Measurements from ENCODE around the gene SBF2. TPM values are rescaled to one million over a fixed set of nuclear protein-coding genes. Genes with fewer than 3 reads are reported as not detected.
"Not testable (repeated sequence)": the region's sequence is repeated elsewhere in the genome, so short reads cannot be mapped to it uniquely, and the experiment has no call there.

Gene SBF2
- total and polyA plus RNA-seq, 8 donors = 25.7 to 62.6 (median 57.0) TPM

DNA sequence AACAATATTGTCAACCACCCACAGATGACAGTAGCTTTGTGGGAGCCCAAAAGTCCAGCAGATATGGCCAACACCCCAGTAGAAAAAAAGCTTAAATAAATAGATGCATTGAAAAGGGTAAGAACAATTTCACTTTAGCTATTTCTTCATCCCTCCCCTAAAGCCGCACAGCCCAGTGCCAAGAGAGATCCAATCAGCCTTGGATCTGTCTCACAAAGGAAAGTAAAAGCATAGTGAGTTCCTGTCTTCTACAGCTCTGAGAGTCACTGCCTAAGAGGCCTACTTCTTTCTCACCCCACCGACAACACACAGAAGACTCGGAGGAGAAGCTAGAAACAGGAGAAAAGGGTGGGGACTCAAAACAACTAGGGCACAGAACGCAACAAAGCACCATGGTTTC, 196.4 kb downstream of the SBF2 start:
- no peak overlapping the region for H3K27ac ChIP-seq
- H3K36me3 ChIP-seq = peaks cover 0 to 5% of the 10 kb centered on the region in 2 donors
- H3K27me3 ChIP-seq = no peaks in the 10 kb centered on the region
- DNase-seq (no peak), ATAC-seq (no peak)
- no peaks in the 10 kb centered on the region for H3K4me1 ChIP-seq
- TF ChIP-seq, protein P1, sequence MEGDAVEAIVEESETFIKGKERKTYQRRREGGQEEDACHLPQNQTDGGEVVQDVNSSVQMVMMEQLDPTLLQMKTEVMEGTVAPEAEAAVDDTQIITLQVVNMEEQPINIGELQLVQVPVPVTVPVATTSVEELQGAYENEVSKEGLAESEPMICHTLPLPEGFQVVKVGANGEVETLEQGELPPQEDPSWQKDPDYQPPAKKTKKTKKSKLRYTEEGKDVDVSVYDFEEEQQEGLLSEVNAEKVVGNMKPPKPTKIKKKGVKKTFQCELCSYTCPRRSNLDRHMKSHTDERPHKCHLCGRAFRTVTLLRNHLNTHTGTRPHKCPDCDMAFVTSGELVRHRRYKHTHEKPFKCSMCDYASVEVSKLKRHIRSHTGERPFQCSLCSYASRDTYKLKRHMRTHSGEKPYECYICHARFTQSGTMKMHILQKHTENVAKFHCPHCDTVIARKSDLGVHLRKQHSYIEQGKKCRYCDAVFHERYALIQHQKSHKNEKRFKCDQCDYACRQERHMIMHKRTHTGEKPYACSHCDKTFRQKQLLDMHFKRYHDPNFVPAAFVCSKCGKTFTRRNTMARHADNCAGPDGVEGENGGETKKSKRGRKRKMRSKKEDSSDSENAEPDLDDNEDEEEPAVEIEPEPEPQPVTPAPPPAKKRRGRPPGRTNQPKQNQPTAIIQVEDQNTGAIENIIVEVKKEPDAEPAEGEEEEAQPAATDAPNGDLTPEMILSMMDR (IDR thresholded peaks at IDR 0.05) = no peak
- intact Hi-C loops (cut with DNase I) = no loop called here
- H3K9me3 ChIP-seq = peaks cover 0 to 31% of the 10 kb centered on the region in 2 donors
- no peak overlapping the region for H3K4me3 ChIP-seq

DNA sequence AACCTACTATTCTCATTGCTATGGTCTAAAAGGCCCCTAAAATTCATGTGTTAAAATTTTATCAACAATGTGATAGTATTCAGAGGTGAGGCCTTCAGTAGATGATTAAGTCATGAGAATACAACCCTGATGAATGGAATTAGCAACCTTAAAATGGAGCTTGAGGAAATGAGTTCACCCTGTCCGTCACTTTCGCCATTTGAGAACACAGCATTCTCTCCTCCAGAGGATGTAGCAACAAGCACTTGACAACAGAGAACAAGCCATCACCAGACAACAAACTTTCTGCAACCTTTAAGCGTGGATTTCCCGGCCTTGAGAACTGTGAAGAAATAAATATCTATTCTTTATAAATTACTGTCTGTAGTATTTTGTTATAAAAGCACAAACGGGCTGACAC, 197.0 kb downstream of the SBF2 start:
- H3K4me3 ChIP-seq = no peak overlapping the region
- ATAC-seq = no peak
- intact Hi-C loops (cut with DNase I) = no loop called here

DNA sequence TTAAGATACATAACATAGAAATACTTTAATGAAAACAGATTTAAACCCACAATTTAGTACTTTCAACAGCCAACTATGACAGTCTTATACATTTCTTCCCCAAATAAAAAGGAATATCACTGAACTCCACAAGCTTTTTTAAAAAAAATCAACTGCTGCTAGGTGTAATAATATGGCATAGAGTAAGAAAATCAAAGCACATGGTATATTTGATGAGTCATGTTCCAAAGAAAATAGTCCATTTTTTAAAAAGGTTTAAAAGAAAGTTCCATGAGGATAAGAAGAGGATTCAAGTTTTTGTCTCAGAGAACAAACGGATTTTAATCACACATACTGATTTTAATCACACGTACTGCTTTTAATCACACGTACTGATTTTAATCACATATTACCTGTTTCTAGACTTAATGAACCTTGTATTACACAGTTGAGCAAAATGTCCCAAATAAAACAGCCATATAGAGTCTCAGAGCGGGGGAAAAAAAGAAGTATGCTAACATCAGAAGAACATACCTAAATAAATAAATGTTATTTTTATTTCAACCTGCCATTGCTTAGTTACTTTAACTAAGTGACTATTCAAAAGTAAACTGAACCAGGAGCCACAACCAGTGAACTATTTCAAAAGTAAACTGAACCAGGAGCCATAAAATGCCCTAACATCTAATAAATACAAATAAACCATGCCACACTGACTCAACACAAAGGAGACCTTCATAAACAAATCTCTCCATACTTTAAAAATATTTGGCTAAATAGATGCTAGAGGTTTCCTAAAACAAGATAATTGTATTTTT, 198.4 kb downstream of the SBF2 start:
- H3K27ac ChIP-seq = no peak overlapping the region
- intact Hi-C loops (cut with DNase I) = no loop called here
- no peak overlapping the region for H3K4me3 ChIP-seq
- ATAC-seq (no peak), DNase-seq (no peak)
- H3K4me1 ChIP-seq = peaks cover 0 to 9% of the 10 kb centered on the region in 2 donors
- peaks cover 0 to 27% of the 10 kb centered on the region in 2 donors for H3K9me3 ChIP-seq
- TF ChIP-seq, protein P1 (IDR thresholded peaks at IDR 0.05) = no peak
- H3K36me3 ChIP-seq = peaks cover 0 to 5% of the 10 kb centered on the region in 2 donors
- no peaks in the 10 kb centered on the region for H3K27me3 ChIP-seq

More for the DNA sequence above, 197.0 kb downstream of the SBF2 start:
- peaks cover 0 to 5% of the 10 kb centered on the region in 2 donors for H3K36me3 ChIP-seq
- TF ChIP-seq, protein P1 (IDR thresholded peaks at IDR 0.05) = no peak
- no peaks in the 10 kb centered on the region for H3K27me3 ChIP-seq
- peaks cover 0 to 31% of the 10 kb centered on the region in 2 donors for H3K9me3 ChIP-seq
- H3K27ac ChIP-seq = no peak overlapping the region
- H3K4me1 ChIP-seq = peaks cover 0 to 2% of the 10 kb centered on the region in 2 donors
- DNase-seq = no peak

DNA sequence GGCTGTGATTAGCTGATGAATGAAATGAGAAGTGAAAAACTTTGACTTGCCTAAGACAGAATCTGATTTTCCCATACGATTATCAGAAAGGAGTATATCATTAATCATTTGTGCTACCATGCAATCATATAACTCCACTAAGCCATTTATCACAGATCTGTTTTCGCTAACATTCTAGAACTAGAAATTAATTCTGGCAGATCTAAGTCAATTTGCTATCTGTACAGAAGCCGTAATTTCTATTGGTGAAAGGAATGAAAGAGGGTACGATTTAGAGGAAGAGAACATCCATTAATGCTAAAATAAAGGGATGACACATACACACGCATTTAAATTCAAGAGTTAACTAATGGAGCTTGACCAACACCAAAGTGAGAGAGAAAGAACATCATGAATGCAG, 201.6 kb downstream of the SBF2 start:
- no peak for ATAC-seq
- Histone ChIP-seq H3K9me3 (no peaks in the 10 kb centered on the region), H3K36me3 (no peaks in the 10 kb centered on the region), H3K27me3 (no peaks in the 10 kb centered on the region), H3K4me1 (peaks cover 0 to 9% of the 10 kb centered on the region in 2 donors), H3K4me3 (no peak overlapping the region), H3K27ac (no peak overlapping the region)
- DNase-seq = no peak
- TF ChIP-seq, protein P1 (IDR thresholded peaks at IDR 0.05) = no peak
- intact Hi-C loops (cut with DNase I) = no loop called here

DNA sequence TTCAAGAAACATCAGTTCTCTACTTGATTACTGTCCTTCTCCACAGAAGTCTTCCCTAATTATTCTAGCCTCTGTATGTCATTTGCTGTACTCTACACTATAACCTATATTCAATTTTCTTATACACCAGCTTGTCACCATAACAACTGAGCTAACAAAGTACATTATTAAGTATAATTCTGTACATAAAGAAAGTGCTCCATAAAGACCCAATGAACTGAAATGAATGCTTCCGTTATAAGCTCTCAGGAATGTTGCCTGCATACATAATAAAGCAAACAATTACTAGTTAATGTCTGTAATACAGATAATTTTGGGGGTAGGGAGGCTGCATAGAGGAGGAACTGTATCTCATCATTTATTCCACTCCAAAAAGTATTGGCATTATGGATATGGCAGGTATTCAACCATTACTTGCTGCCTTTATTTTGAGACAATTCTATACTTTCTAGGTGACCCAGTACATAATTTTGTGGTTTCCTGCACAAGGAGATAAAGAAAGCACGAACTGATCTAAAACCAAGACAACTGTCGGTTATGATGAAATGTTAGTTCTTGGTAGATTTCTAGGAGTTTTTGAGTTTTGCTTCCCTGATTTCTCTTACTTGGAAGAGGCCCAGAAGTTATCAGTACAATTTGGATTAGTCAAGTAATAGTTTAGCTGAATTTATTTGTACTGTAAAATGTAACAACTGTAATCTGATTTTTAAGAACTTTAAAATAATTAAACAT, 202.5 kb downstream of the SBF2 start:
- DNase-seq = no peak
- Histone ChIP-seq H3K27ac (no peak overlapping the region), H3K4me1 (peaks cover 0 to 9% of the 10 kb centered on the region in 2 donors), H3K36me3 (no peaks in the 10 kb centered on the region), H3K4me3 (no peak overlapping the region), H3K9me3 (no peaks in the 10 kb centered on the region), H3K27me3 (no peaks in the 10 kb centered on the region)
- no peak for ATAC-seq
- TF ChIP-seq, protein P1 (IDR thresholded peaks at IDR 0.05) = no peak
- intact Hi-C loops (cut with DNase I) = no loop called here

DNA sequence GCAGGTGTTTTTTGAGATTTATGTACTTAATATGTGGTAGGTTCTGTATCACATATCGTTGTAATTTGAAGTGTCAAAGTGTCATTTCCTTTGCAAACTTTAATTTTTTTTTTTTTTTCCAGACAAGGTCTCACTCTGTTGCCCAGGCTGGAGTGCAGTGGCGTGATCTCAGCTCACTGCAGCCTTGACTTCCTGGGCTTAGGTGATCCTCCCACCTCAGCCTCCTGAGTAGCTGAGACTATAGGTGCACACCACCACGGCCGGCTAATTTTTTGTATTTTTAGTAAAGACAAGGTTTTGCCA, 206.1 kb downstream of the SBF2 start:
- H3K27me3 ChIP-seq; H3K36me3 ChIP-seq; H3K9me3 ChIP-seq; H3K4me3 ChIP-seq; intact Hi-C loops (cut with DNase I); ATAC-seq; H3K4me1 ChIP-seq; H3K27ac ChIP-seq; DNase-seq: not testable (repeated sequence)

Measured in left lung (tissue), 10 donors.